ENCODE data around the gene LMOD3.

LMOD3 gene

GRCh38 chr3:69164296-69164695, 41.9 kb upstream of the LMOD3 start:
- Histone ChIP-seq H4K20me1 (ENCODE audit: insufficient read depth, low read length) (no peaks in the 10 kb centered on the region), H3K79me2 (ENCODE audit: low read length) (no peaks in the 10 kb centered on the region), H3K27me3 (ENCODE audit: low read depth, low read length) (peaks cover 3% of the 10 kb centered on the region; the same call in 1 of the 2 replicates), H3K4me2 (ENCODE audit: low read length) (no peak overlapping the region), H3K36me3 (replicated peaks; ENCODE audit: low read depth, low read length) (no peaks in the 10 kb centered on the region), H3K9me3 (ENCODE audit: insufficient read depth, low read length) (no peaks in the 10 kb centered on the region), H3K9ac (ENCODE audit: low read length) (no peak overlapping the region), H3K27ac (ENCODE audit: low read length) (no peak overlapping the region), H2AFZ (ENCODE audit: low read depth, low read length) (no peak overlapping the region), H3K4me3 (ENCODE audit: low read length) (no peak overlapping the region), H3K4me1 (ENCODE audit: low read length) (peaks cover 8% of the 10 kb centered on the region)
- TF ChIP-seq EZH2phosphoT487 (IDR thresholded peaks at IDR 0.05; ENCODE audit: low read depth) (no peak), CTCF (IDR thresholded peaks at IDR 0.05; ENCODE audit: low read depth, low read length) (no peak)

- no peak overlapping the region for H3K27ac ChIP-seq (ENCODE audit: low read length)
Measured at GRCh38 chr3:69162308-69162980, 40.0 kb upstream of the LMOD3 start.

GRCh38 chr3:69161587-69162307, 39.4 kb upstream of the LMOD3 start:
- H3K4me1 ChIP-seq (ENCODE audit: low read length) = peaks cover 8% of the 10 kb centered on the region
- no peaks in the 10 kb centered on the region for H3K36me3 ChIP-seq (replicated peaks; ENCODE audit: low read depth, low read length)
- H3K4me2 ChIP-seq (ENCODE audit: low read length) = peak overlapping the region; percentile 24; the same call in 1 of the 2 replicates
- H3K79me2 ChIP-seq (ENCODE audit: low read length) = no peaks in the 10 kb centered on the region
- H2AFZ ChIP-seq (ENCODE audit: low read depth, low read length) = no peak overlapping the region; the same call in 1 of the 2 replicates
- TF ChIP-seq CTCF (IDR thresholded peaks at IDR 0.05; ENCODE audit: low read depth, low read length) (peak; percentile 98), EZH2phosphoT487 (IDR thresholded peaks at IDR 0.05; ENCODE audit: low read depth) (no peak)
- H3K9ac ChIP-seq (ENCODE audit: low read length) = no peak overlapping the region
- H4K20me1 ChIP-seq (ENCODE audit: insufficient read depth, low read length) = no peaks in the 10 kb centered on the region
- H3K9me3 ChIP-seq (ENCODE audit: insufficient read depth, low read length) = no peaks in the 10 kb centered on the region
- no peaks in the 10 kb centered on the region; the same call in 1 of the 2 replicates for H3K27me3 ChIP-seq (ENCODE audit: low read depth, low read length)
- H3K27ac ChIP-seq (ENCODE audit: low read length) = no peak overlapping the region
- H3K4me3 ChIP-seq (ENCODE audit: low read length) = no peak overlapping the region

More at GRCh38 chr3:69162308-69162980, 40.0 kb upstream of the LMOD3 start:
- Histone ChIP-seq H3K4me3 (ENCODE audit: low read length) (no peak overlapping the region), H3K9me3 (ENCODE audit: insufficient read depth, low read length) (no peaks in the 10 kb centered on the region), H3K79me2 (ENCODE audit: low read length) (no peaks in the 10 kb centered on the region), H3K4me2 (ENCODE audit: low read length) (no peak overlapping the region), H3K4me1 (ENCODE audit: low read length) (peaks cover 8% of the 10 kb centered on the region), H3K36me3 (replicated peaks; ENCODE audit: low read depth, low read length) (no peaks in the 10 kb centered on the region), H3K9ac (ENCODE audit: low read length) (no peak overlapping the region), H3K27me3 (ENCODE audit: low read depth, low read length) (no peaks in the 10 kb centered on the region; the same call in 1 of the 2 replicates), H4K20me1 (ENCODE audit: insufficient read depth, low read length) (no peaks in the 10 kb centered on the region), H2AFZ (ENCODE audit: low read depth, low read length) (no peak overlapping the region)
- TF ChIP-seq CTCF (IDR thresholded peaks at IDR 0.05; ENCODE audit: low read depth, low read length) = no peak
- TF ChIP-seq EZH2phosphoT487 (IDR thresholded peaks at IDR 0.05; ENCODE audit: low read depth) = no peak

- H3K27me3 ChIP-seq (ENCODE audit: low read depth, low read length) = peaks cover 7% of the 10 kb centered on the region; the same call in 1 of the 2 replicates
- TF ChIP-seq CTCF (IDR thresholded peaks at IDR 0.05; ENCODE audit: low read depth, low read length) (no peak), EZH2phosphoT487 (IDR thresholded peaks at IDR 0.05; ENCODE audit: low read depth) (no peak)
- no peaks in the 10 kb centered on the region for H4K20me1 ChIP-seq (ENCODE audit: insufficient read depth, low read length)
- no peaks in the 10 kb centered on the region for H3K79me2 ChIP-seq (ENCODE audit: low read length)
- H3K27ac ChIP-seq (ENCODE audit: low read length) = no peak overlapping the region
- no peak overlapping the region for H3K9ac ChIP-seq (ENCODE audit: low read length)
- no peaks in the 10 kb centered on the region for H3K9me3 ChIP-seq (ENCODE audit: insufficient read depth, low read length)
- H2AFZ ChIP-seq (ENCODE audit: low read depth, low read length) = no peak overlapping the region
- no peak overlapping the region for H3K4me3 ChIP-seq (ENCODE audit: low read length)
- peaks cover 8% of the 10 kb centered on the region for H3K4me1 ChIP-seq (ENCODE audit: low read length)
- no peaks in the 10 kb centered on the region for H3K36me3 ChIP-seq (replicated peaks; ENCODE audit: low read depth, low read length)
- H3K4me2 ChIP-seq (ENCODE audit: low read length) = peak overlapping the region; percentile 10; the same call in 1 of the 2 replicates
Measured at GRCh38 chr3:69160525-69160924, 38.1 kb upstream of the LMOD3 start.
